Measurements from ENCODE around the gene NLRP7.

NLRP7 gene

GRCh38 chr19:54877471-54877870, 69.9 kb downstream of the NLRP7 start:
- no peaks in the 10 kb centered on the region for H3K36me3 Mint-ChIP-seq (ENCODE audit: low read depth)
- no peak for DNase-seq (ENCODE audit: low spot score)
- no peak overlapping the region for H3K27ac Mint-ChIP-seq
- peaks cover 7% of the 10 kb centered on the region for H3K4me1 Mint-ChIP-seq (ENCODE audit: low read depth)
- no peaks in the 10 kb centered on the region for H3K9me3 Mint-ChIP-seq
- H3K4me3 Mint-ChIP-seq = no peak overlapping the region
- peaks cover 11% of the 10 kb centered on the region for H3K27me3 Mint-ChIP-seq (ENCODE audit: low read depth)

- DNase-seq (ENCODE audit: low spot score) = no peak
- Mint-ChIP-seq H3K9me3 (no peaks in the 10 kb centered on the region), H3K36me3 (ENCODE audit: low read depth) (no peaks in the 10 kb centered on the region), H3K27ac (no peak overlapping the region), H3K4me3 (no peak overlapping the region), H3K4me1 (ENCODE audit: low read depth) (peaks cover 5% of the 10 kb centered on the region), H3K27me3 (ENCODE audit: low read depth) (peaks cover 10% of the 10 kb centered on the region)
Observed at GRCh38 chr19:54875506-54875905, 71.8 kb downstream of the NLRP7 start.

GRCh38 chr19:54873990-54874389, 73.3 kb downstream of the NLRP7 start, which contains the start of gene FCAR:
TSS of gene FCAR (plus strand) at chr19:54874235. CDS start at chr19:54874290, 55 bp downstream.
- DNase-seq (ENCODE audit: low spot score) = no peak
- Mint-ChIP-seq H3K9me3 (no peaks in the 10 kb centered on the region), H3K27me3 (ENCODE audit: low read depth) (peaks cover 6% of the 10 kb centered on the region), H3K4me1 (ENCODE audit: low read depth) (peaks cover 5% of the 10 kb centered on the region), H3K4me3 (no peak within 1 kb of the TSS), H3K36me3 (ENCODE audit: low read depth) (no peaks in the 10 kb centered on the region), H3K27ac (no peak within 1 kb of the TSS)

Data from T-helper 2 cell treated with Interferon-gamma antibody and Interleukin-4, amounts not matched to agents 5 μg/mL and 100 μg/mL, for 36 hours (primary cell).